ENCODE measurements around the gene PPA1.
"Not testable (repeated sequence)": the region's sequence is repeated elsewhere in the genome, so short reads cannot be mapped to it uniquely, and the experiment has no call there.

PPA1 gene

GRCh38 chr10:70267161-70267933 is 34.1 kb upstream of the PPA1 start:
- Histone ChIP-seq H3K9me3 (ENCODE audit: control insufficient read depth, insufficient read depth, low read length) (no peaks in the 10 kb centered on the region), H3K4me3 (ENCODE audit: low read length) (no peak overlapping the region), H3K36me3 (ENCODE audit: control insufficient read depth, insufficient read depth, low read length) (no peaks in the 10 kb centered on the region), H3K27ac (ENCODE audit: low read length) (no peak overlapping the region), H3K27me3 (ENCODE audit: control insufficient read depth, insufficient read depth, low read length) (no peaks in the 10 kb centered on the region), H3K4me1 (ENCODE audit: control insufficient read depth, insufficient read depth, low read length) (no peaks in the 10 kb centered on the region)
- WGBS (ENCODE audit: insufficient coverage, insufficient read length), result no CpG with 5 or more reads among the region's 9 CpGs
- DNase-seq (ENCODE audit: low read depth, low spot score), result no peak

GRCh38 chr10:70266701-70267100 is 33.5 kb upstream of the PPA1 start:
- no peaks in the 10 kb centered on the region for H3K4me1 ChIP-seq (ENCODE audit: control insufficient read depth, insufficient read depth, low read length)
- DNase-seq (ENCODE audit: low read depth, low spot score), result no peak
- WGBS (ENCODE audit: insufficient coverage, insufficient read length), result no CpG with 5 or more reads among the region's 1 CpG
- no peaks in the 10 kb centered on the region for H3K36me3 ChIP-seq (ENCODE audit: control insufficient read depth, insufficient read depth, low read length)
- H3K9me3 ChIP-seq (ENCODE audit: control insufficient read depth, insufficient read depth, low read length), result no peaks in the 10 kb centered on the region
- H3K27ac ChIP-seq (ENCODE audit: low read length), result no peak overlapping the region
- no peak overlapping the region for H3K4me3 ChIP-seq (ENCODE audit: low read length)
- no peaks in the 10 kb centered on the region for H3K27me3 ChIP-seq (ENCODE audit: control insufficient read depth, insufficient read depth, low read length)

- no peaks in the 10 kb centered on the region for H3K4me1 ChIP-seq (ENCODE audit: control insufficient read depth, insufficient read depth, low read length)
- H3K36me3 ChIP-seq (ENCODE audit: control insufficient read depth, insufficient read depth, low read length), result no peaks in the 10 kb centered on the region
- WGBS (ENCODE audit: insufficient coverage, insufficient read length), result no CpG with 5 or more reads among the region's 7 CpGs
These were observed 32.8 kb upstream of the PPA1 start for GRCh38 chr10:70266056-70266455.

GRCh38 chr10:70265032-70265689 is 31.9 kb upstream of the PPA1 start:
- H3K27ac ChIP-seq (ENCODE audit: low read length), result no peak overlapping the region
- peak; percentile 71 for DNase-seq (ENCODE audit: low read depth, low spot score)
- no peak overlapping the region for H3K4me3 ChIP-seq (ENCODE audit: low read length)
- no peaks in the 10 kb centered on the region for H3K27me3 ChIP-seq (ENCODE audit: control insufficient read depth, insufficient read depth, low read length)
- no peaks in the 10 kb centered on the region for H3K9me3 ChIP-seq (ENCODE audit: control insufficient read depth, insufficient read depth, low read length)
- WGBS (ENCODE audit: insufficient coverage, insufficient read length), result no CpG with 5 or more reads among the region's 10 CpGs
- H3K4me1 ChIP-seq (ENCODE audit: control insufficient read depth, insufficient read depth, low read length), result no peaks in the 10 kb centered on the region
- H3K36me3 ChIP-seq (ENCODE audit: control insufficient read depth, insufficient read depth, low read length), result no peaks in the 10 kb centered on the region

More at GRCh38 chr10:70266056-70266455, 32.8 kb upstream of the PPA1 start:
- no peak for DNase-seq (ENCODE audit: low read depth, low spot score)
- Histone ChIP-seq H3K27me3 (ENCODE audit: control insufficient read depth, insufficient read depth, low read length) (no peaks in the 10 kb centered on the region), H3K27ac (ENCODE audit: low read length) (no peak overlapping the region), H3K4me3 (ENCODE audit: low read length) (no peak overlapping the region), H3K9me3 (ENCODE audit: control insufficient read depth, insufficient read depth, low read length) (no peaks in the 10 kb centered on the region)

- Histone ChIP-seq H3K27ac (ENCODE audit: low read length) (no peak overlapping the region), H3K9me3 (ENCODE audit: control insufficient read depth, insufficient read depth, low read length) (no peaks in the 10 kb centered on the region), H3K4me1 (ENCODE audit: control insufficient read depth, insufficient read depth, low read length) (no peaks in the 10 kb centered on the region; the same call in 1 of the 2 replicates), H3K27me3 (ENCODE audit: control insufficient read depth, insufficient read depth, low read length) (no peaks in the 10 kb centered on the region), H3K4me3 (ENCODE audit: low read length) (no peak overlapping the region), H3K36me3 (ENCODE audit: control insufficient read depth, insufficient read depth, low read length) (no peaks in the 10 kb centered on the region; the same call in 1 of the 2 replicates)
- no CpG with 5 or more reads among the region's 3 CpGs for WGBS (ENCODE audit: insufficient coverage, insufficient read length)
- no peak for DNase-seq (ENCODE audit: low read depth, low spot score)
These were observed 27.5 kb upstream of the PPA1 start for GRCh38 chr10:70260734-70261133.

- no peak for DNase-seq (ENCODE audit: low read depth, low spot score)
- no CpG with 5 or more reads among the region's 1 CpG for WGBS (ENCODE audit: insufficient coverage, insufficient read length)
- H3K36me3 ChIP-seq (ENCODE audit: control insufficient read depth, insufficient read depth, low read length), result no peaks in the 10 kb centered on the region; the same call in 1 of the 2 replicates
These were observed 27.0 kb upstream of the PPA1 start for GRCh38 chr10:70260259-70260658.

GRCh38 chr10:70258216-70258615 is 25.0 kb upstream of the PPA1 start:
- Histone ChIP-seq H3K27ac (ENCODE audit: low read length) (no peak overlapping the region), H3K4me1 (ENCODE audit: control insufficient read depth, insufficient read depth, low read length) (no peaks in the 10 kb centered on the region; the same call in 1 of the 2 replicates), H3K27me3 (ENCODE audit: control insufficient read depth, insufficient read depth, low read length) (no peaks in the 10 kb centered on the region), H3K36me3 (ENCODE audit: control insufficient read depth, insufficient read depth, low read length) (no peaks in the 10 kb centered on the region; the same call in 1 of the 2 replicates), H3K4me3 (ENCODE audit: low read length) (no peak overlapping the region), H3K9me3 (ENCODE audit: control insufficient read depth, insufficient read depth, low read length) (no peaks in the 10 kb centered on the region)
- WGBS (ENCODE audit: insufficient coverage, insufficient read length), result no CpG with 5 or more reads among the region's 1 CpG
- no peak for DNase-seq (ENCODE audit: low read depth, low spot score)

More at GRCh38 chr10:70260259-70260658, 27.0 kb upstream of the PPA1 start:
- Histone ChIP-seq H3K27ac (ENCODE audit: low read length) (no peak overlapping the region), H3K27me3 (ENCODE audit: control insufficient read depth, insufficient read depth, low read length) (no peaks in the 10 kb centered on the region), H3K9me3 (ENCODE audit: control insufficient read depth, insufficient read depth, low read length) (no peaks in the 10 kb centered on the region), H3K4me3 (ENCODE audit: low read length) (no peak overlapping the region), H3K4me1 (ENCODE audit: control insufficient read depth, insufficient read depth, low read length) (no peaks in the 10 kb centered on the region; the same call in 1 of the 2 replicates)

- WGBS (ENCODE audit: insufficient coverage, insufficient read length), result no CpG with 5 or more reads among the region's 8 CpGs
- H3K36me3 ChIP-seq (ENCODE audit: control insufficient read depth, insufficient read depth, low read length); H3K4me1 ChIP-seq (ENCODE audit: control insufficient read depth, insufficient read depth, low read length); H3K27ac ChIP-seq (ENCODE audit: low read length); H3K27me3 ChIP-seq (ENCODE audit: control insufficient read depth, insufficient read depth, low read length); DNase-seq (ENCODE audit: low read depth, low spot score); H3K4me3 ChIP-seq (ENCODE audit: low read length); H3K9me3 ChIP-seq (ENCODE audit: control insufficient read depth, insufficient read depth, low read length): not testable (repeated sequence)
These were observed 24.6 kb upstream of the PPA1 start for GRCh38 chr10:70257816-70258215.

- H3K4me1 ChIP-seq (ENCODE audit: control insufficient read depth, insufficient read depth, low read length), result no peaks in the 10 kb centered on the region; the same call in 1 of the 2 replicates
- WGBS (ENCODE audit: insufficient coverage, insufficient read length), result no CpG with 5 or more reads among the region's 2 CpGs
- no peaks in the 10 kb centered on the region; the same call in 1 of the 2 replicates for H3K36me3 ChIP-seq (ENCODE audit: control insufficient read depth, insufficient read depth, low read length)
- no peak overlapping the region for H3K4me3 ChIP-seq (ENCODE audit: low read length)
- DNase-seq (ENCODE audit: low read depth, low spot score), result no peak
- H3K27me3 ChIP-seq (ENCODE audit: control insufficient read depth, insufficient read depth, low read length), result no peaks in the 10 kb centered on the region
- no peaks in the 10 kb centered on the region for H3K9me3 ChIP-seq (ENCODE audit: control insufficient read depth, insufficient read depth, low read length)
- no peak overlapping the region for H3K27ac ChIP-seq (ENCODE audit: low read length)
These were observed 23.2 kb upstream of the PPA1 start for GRCh38 chr10:70256463-70256862.

GRCh38 chr10:70255329-70256299 is 22.4 kb upstream of the PPA1 start:
- WGBS (ENCODE audit: insufficient coverage, insufficient read length), result no CpG with 5 or more reads among the region's 73 CpGs
- Histone ChIP-seq H3K9me3 (ENCODE audit: control insufficient read depth, insufficient read depth, low read length) (no peaks in the 10 kb centered on the region), H3K27ac (ENCODE audit: low read length) (no peak overlapping the region), H3K36me3 (ENCODE audit: control insufficient read depth, insufficient read depth, low read length) (no peaks in the 10 kb centered on the region; the same call in 1 of the 2 replicates), H3K27me3 (ENCODE audit: control insufficient read depth, insufficient read depth, low read length) (no peaks in the 10 kb centered on the region), H3K4me1 (ENCODE audit: control insufficient read depth, insufficient read depth, low read length) (no peaks in the 10 kb centered on the region; the same call in 1 of the 2 replicates), H3K4me3 (ENCODE audit: low read length) (no peak overlapping the region; the same call in 1 of the 2 replicates)
- no peak for DNase-seq (ENCODE audit: low read depth, low spot score)
